GM21390 (cell line): ENCODE measurements around the gene NTM.
"Not testable (repeated sequence)": the region's sequence is repeated elsewhere in the genome, so short reads cannot be mapped to it uniquely, and the experiment has no call there.

Experiments used
- ATAC-seq: cut with Tn5 transposase; IDR thresholded peaks from one replicate; pipeline ENCODE4 v1.9.1; 2021; ENCODE audit not compliant: unreplicated experiment

The NTM gene

GRCh38 chr11:132052904-132053303 lies 682.5 kb downstream of the NTM start:
- no peak for ATAC-seq

DNA sequence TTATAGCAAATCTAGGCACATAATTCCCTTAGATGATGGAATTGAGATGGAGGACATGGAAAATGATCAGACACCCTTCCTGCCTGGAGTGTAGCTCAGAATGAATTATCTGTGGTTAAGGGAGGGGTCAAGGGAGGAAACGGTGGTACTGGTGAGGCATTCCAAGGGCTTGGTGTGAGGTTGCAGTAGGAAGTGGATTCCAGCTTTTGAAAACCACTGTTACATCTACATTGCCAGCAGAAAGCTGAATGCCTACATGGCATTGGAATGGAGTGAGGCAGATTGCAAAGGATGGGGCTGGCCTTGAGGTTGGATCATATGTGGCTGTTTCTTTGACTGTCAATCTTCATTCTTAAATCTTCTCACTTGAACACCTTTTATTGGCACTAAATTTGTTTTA lies 684.4 kb downstream of the NTM start:
- no peak for ATAC-seq

DNA sequence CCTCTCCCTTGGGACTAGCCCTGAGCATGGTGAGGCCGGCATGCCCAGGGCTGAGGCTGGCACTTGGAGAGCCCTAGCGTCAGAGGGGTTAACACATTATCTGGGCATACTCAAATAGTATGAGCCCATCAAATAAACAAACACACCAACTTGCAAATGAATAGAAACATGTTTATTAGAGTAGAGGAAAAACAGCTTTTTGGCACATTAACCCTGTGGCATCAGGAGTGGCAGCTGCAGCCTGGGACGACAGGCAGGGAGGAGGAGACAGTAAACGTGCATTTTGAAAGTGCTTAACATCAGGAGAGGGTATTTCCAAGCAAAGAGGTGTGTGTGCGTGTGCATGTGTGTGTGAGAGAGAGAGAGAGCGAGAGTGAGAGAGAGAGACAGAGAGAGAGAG lies 684.9 kb downstream of the NTM start:
- ATAC-seq, result no peak

- no peak for ATAC-seq
Measured at GRCh38 chr11:132056689-132057088, 686.3 kb downstream of the NTM start.

DNA sequence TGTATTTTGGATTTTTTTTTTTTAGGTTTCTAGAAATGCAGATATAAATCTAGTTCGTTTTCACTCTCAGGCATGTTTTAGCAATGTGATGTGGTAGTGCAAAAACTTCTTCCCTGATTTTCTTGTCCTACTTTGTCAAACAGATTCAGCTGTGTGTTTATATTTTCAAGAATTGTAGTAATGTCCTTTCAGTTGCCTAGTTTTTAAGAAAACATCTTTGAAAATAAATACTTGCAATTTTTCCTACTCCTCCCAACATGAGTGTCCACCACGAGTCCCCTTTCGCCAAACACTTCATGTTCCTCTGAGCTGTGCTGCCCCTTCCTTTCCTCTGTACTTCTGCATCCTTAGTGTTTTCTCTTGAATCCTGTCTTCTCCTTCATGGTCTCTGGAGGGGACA lies 686.9 kb downstream of the NTM start:
- no peak for ATAC-seq

DNA sequence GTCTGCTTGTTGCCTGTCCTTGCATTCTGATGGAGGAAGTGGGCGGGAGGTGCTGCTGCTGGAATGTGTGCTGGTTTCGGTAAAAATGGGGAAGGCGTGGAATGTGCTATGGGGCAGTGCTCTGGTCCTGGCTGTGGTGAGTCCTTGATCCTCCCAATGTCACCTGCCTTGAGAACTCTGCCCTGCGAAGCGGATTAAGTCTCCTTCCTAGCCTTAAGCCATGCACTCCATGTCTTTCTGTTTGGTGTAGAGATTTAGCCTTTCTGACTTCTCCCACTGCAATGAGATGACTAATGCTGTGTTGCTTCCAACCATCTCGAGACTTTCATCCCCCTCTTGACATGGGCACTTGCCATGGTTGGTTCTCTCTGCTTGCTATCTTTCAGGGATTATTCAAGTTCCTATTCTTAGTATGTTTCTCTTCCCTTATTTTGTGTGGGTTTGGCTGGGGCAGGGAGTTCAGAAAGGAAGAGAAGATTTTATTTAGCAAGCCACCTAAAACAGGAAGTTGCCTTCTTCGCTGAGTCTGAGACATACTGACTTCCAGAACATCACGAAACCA lies 687.9 kb downstream of the NTM start:
- ATAC-seq, result no peak

DNA sequence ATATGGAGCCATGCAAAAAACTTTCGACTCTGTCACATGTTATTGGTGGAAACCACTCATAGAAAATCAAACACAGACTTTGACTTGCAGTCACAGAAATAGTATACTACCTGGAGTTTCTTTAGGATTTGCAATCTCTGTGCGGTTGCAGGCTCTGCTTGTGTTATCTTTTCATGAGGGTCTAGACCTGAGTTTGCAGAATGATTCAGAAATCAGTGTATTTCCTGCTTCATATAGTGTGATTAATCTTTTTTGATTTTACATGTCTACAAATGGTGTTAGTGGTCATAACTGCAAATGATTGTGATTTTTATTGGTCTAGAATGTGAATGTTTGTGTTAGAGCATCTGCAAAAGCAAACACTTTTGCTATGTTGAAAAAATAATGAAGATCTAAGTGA lies 690.2 kb downstream of the NTM start:
- ATAC-seq, result no peak

DNA sequence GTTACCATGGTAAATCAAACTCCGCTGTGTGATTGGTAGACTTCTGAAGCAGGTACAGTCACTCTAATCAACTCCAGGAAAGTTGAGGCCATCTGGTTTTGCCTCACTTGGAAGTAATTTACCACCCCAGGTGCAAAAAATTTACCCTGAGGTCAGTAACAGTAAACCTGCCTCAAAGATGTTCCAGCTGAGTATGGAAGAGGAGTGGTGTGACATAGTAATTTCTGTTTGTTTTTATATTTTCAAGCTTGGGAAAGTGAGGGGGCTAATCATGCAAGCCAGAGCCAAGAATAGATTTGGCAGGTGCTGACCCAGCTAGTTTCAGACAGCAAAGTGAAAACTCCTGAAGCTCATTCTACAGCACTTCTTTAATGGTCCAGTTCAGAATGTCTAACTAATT lies 691.6 kb downstream of the NTM start:
- ATAC-seq, result no peak

DNA sequence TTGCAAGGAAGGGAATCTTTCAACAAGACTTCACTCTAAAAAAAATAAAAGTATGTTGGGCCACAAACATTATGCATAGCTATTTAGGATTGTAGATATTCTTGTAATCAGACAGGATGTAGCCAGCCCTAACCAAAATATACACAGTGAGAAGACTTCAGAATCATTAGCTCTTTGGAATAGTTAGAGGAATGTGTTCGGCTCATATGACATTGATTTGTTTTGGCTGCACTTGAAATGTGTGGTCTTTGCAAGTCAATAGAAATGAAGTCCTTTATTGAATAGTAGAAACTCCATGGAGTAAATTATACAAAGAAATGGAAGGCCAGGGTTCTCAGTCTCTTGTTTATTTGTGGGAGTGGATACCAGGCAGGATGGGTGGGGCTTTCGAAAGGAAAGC lies 692.1 kb downstream of the NTM start:
- ATAC-seq, result no peak

DNA sequence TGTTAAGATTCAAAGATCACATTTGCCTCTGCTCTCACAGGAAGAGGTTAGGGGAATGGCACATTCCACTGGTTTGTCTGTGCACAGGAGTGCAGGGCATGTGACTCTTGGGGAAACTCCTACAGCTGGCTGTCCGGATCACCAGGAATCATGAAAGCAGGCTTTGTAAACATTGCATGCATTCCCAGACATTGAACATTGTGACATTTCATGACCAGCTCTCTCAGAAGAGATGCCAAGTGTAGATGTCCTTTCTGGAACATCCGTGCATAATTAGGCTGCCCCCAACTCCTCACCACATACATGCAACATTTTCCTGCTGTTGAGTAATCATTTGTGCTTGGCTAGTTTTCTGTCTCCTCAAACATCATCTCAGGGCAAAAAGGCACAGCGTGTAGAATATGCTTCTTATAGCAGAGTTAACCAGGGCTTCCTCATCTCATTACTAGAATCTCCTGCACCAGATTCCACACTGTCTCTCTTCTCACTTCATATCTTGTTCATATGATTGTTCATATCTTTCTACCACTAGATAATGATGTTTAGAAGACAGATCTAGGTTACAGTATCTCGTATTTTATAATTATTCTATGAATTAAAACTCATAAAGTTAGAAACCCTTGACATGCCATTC lies 694.7 kb downstream of the NTM start:
- no peak for ATAC-seq

DNA sequence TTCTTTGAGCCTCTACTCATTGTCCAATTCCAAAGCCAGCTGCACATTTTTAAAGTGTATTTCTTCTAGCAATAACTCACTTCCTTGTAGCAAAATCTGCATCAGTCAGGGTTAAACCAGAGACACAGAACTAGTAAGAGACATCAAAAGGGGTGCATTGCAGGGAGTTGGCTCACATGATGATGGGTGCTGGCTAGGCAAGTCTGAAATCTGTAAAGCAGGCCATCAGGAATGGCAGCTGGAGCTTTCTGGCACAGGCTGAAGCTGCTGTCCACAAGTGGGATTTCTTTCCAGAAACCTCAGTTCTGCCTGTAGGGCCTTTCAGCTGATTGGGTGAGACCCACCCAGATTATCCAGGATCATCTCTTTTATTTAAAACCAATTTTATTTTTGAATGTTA lies 698.1 kb downstream of the NTM start:
- ATAC-seq, result no peak

DNA sequence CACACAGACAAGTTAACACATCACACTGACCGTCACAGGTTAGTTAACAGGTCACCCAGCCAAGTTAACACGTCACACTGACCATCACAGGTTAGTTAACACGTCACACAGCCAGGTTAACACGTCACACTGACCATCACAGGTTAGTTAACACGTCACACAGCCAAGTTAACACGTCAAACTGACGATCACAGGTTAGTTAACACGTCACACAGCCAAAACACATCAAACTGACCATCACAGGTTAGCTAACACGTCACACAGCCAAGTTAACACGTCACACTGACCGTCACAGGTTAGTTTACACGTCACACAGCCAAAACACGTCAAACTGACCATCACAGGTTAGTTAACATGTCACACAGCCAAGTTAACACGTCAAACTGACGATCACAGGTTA lies 699.2 kb downstream of the NTM start:
- ATAC-seq, result not testable (repeated sequence)

GRCh38 chr11:132070907-132071306 lies 700.5 kb downstream of the NTM start:
- not testable (repeated sequence) for ATAC-seq

DNA sequence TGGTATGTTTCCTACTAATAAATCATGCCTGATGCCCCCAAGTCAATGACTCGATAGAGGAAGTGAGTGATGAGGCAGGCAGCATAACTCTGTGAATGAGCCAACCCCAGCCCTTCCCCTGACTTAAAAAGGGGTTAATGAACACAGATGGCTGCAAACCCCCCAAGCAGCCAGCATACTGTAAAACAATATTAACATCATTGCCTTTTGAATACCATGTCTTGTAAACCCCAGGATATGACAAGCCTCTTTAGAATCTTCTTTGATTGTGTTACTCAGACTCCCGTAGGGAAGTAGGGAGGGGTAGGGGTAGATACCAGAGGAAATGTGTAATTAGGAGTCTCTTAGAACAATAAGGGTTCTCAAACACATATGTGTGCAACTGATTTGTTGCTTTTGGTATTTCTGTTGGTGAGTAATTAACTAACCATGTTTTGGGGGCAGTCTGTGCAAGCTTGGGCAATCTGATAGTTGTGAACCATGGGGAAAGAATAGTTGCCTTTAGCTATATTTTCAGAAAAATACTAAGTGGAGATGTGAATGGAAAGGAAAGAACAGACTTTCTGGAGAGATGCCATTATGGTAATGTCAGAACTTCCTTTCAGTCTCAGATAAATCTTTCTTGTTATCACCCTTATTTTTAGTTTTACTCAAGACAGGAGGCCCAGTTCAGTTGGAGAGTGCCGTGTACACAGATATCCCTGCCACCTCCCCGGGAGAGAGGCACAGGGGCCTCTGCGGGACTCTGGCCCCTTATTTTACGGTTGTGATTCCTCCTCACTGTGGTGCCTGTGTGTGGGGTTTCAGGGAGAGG lies 701.8 kb downstream of the NTM start:
- no peak for ATAC-seq

GRCh38 chr11:132072858-132073211 lies 702.4 kb downstream of the NTM start:
- no peak for ATAC-seq

DNA sequence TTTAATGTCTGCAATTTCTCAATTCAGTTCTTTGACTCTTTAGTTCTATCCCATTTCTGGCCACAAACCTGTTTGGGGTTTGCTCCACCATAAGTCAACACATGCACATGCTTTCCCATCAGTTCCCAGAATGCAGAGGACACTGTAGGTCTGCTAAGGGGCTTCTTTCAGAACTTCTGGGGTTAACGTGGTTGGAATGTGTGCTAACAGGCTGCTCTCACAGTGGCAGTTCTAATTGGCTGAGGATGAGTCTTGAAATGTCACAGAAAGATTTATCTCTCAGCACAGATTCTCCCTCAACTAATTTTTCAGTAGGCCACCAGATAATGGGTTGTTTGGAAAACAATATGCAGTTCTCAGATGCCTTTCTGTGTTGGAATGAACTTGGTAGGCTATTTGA lies 703.4 kb downstream of the NTM start:
- no peak for ATAC-seq

DNA sequence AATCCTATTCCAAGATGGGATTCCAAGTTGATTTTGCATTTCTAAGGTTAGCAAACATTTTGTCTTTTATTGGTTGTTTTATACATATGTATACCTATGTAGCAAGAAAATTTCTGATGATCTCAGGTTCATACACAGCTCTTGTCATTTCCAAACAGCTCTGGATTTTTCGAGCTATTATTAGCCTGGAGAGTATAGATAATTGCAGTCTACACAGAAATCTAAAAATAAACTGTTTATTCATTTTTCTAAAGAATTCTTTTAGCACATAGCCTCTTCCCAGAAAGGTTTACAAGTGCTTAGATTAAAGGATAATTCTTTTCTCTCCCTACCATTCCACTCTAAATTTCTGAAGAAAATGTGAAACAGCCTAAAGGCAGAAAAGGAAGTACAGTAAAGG lies 705.0 kb downstream of the NTM start:
- no peak for ATAC-seq

DNA sequence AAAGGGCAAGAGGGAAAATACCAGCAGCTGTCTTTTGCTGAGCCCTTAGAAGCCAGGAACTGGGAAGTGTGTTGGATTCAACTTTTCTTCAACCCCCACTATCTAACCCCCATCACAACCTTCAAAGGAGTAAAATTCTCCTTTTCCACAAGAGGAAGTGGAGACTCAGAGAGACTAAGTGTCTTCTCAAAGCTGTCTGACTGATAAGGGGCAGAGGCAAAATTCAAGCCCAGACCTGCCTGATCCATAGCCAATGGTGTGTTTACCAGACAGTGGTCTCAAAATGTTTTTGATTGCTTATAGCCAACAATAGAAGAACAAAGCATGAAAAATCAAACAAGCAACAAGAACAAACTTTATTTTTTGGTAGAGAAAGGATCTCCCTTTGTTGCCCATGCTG lies 707.0 kb downstream of the NTM start:
- no peak for ATAC-seq

DNA sequence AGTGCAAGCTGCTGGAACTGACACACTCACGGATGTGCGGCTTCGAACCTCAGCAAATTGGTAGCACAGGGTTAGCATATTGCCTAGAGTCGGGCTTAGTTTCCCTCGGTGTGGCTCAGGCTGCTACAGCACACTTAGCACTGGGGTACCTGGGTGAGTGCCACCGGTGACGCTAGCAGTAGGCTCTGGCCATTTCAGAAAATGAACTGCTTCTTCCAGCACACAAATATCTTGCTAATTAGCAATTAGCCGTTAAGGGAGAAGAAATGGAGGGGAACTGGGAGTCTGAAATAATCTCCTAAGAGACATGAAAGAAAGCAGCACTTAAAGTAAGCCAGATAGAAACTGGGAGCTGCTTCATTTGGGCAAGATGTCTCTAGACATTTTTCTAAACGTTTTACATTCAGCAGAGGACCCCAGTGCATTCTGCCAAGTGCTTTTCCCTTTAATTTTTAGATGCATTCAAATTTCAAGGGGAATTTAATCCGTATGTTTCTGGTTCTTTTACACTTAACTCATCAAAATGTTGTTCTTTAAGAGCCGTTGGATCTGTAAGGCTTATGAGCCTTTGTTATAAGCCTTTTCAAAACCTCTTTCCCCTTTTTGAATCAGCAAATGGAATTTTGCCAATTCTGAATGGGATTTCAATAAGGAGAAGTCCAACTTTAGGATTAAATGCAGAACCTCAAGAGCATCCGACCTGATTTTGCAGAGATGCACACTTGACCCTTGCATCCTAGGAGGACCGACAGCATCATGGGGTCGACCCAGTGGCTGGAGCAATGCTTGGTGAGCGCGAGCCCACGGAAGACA lies 708.1 kb downstream of the NTM start:
- no peak for ATAC-seq

DNA sequence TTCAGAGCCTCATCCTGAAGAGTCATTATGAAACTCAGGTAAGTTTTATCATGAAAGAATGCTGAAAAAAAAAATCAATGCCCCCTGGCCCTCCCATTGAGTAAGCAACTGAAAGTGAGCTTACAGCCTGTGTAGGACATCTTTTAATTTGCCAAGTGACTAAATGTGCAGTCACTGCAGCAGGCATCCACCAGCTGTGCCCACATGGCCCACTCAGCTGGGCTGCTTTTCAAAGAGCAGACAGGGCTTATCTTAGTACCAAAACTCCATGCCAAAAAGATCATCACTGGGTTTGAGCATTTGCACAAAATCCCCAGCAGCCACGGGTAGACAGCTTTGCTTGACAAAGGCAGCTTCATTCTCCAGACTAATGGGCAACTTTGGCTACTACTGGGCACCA lies 709.7 kb downstream of the NTM start:
- no peak for ATAC-seq

DNA sequence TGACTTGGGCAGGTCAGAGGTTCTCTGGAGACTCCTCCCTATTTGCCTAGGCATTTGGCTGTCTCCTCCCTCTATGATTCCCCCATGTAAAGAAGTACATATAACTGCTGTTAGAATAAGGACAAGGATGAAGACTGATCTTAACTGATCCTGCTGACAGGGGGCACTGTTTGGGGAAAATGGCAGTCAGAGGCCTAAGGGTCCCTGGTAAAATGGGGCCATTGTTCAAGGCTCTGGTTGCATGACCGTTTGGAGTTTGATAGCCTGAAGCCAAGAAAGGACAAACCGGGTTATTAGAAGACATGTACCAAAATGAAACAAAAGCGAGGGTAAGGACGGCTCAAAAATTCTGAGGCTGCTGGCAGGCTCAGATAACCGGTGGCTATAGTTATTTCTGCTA lies 712.2 kb downstream of the NTM start:
- no peak for ATAC-seq

DNA sequence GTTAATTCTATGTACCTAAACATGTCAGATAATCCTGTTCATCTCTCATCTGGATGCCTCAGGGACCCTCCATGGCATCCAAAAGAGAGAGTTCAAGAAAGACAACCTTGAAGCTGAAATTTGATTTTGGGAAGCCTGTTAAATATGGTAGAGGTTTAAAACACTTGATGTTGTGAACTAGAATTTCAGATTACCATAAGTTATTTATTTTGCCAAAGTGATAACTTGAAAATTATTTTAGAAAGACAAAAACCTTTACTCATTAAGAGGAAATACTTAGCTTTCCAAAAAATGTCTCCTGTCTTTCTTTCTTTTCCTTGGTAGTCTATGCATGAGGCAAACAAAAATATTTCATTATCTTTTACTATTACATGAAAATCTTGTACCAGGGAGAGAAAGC lies 714.0 kb downstream of the NTM start:
- no peak for ATAC-seq
